CD4-positive, alpha-beta T cell treated with Interleukin-21 for 1 hour (primary cell): Measurements from ENCODE around the gene SUPT20H.
"Not testable (repeated sequence)": the region's sequence is repeated elsewhere in the genome, so short reads cannot be mapped to it uniquely, and the experiment has no call there.

Experiments used
- DNase-seq: peaks from one replicate; pipeline ENCODE4 v3.0.0-alpha.2; 2020

SUPT20H gene

DNA sequence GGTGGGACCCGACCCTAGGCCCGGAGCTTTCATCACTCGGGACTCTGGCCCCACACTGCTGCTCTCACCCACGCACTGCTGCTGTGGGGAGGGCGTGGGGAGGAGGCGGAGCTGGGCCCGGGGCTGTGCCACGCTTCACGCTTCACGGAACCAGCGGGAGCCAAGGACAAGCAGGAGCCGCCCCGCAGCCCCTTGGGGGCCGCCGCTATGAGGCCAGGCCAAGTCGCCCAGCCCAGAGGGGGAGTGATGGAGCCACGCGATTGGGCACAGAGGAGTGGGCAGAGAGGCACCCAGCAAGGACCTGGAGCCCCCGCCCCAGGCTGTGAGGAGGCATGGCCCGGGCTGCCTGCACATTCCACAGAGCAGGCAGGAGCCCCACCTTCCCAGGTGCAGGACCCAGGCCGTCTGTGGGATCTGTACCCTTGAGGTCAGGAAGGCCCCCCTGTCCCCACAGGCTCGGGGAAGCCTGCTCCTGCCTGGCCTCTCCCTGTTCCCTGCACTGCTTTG lies 10.2 kb upstream of the SUPT20H start:
- no peak for DNase-seq

DNA sequence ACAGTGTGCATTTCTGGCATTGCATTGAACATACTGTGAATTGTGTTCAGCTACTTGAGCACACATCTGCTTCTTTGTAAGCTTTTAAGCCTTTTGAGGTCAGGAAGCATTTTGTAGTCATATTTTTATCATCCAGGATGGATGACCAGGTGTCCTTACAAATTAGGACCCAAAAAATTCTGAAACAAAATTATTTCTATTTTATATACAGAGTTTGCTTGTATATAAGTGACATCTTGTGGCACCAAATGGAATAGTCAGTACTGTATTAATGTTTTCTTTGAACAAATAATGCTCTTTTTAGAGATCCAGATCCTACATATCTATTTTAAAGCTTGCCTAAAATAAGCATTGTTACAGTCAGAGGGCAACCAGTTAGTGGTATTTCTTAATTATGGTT lies 9.5 kb upstream of the SUPT20H start:
- DNase-seq, result no peak

DNA sequence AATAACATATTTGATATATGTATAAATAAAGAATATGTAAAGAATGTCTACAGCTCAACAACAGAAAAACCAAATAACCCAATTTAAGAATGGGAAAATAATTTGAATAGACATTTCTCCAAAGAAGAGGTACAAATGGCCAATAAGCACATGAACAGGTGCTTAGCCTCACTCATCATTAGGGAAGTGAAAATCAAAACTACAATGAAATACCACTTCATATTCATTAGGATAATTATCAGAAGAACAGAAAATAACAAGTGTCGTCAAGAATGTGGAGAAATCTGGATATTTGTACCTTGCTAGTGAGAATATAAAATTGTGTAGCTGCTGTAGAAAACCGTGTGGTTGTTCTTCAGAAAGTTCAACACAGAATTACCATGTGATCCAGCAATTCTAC lies 8.4 kb upstream of the SUPT20H start:
- DNase-seq, result no peak

- DNase-seq, result no peak
These were observed 6.5 kb upstream of the SUPT20H start for GRCh38 chr13:37065890-37066526.

DNA sequence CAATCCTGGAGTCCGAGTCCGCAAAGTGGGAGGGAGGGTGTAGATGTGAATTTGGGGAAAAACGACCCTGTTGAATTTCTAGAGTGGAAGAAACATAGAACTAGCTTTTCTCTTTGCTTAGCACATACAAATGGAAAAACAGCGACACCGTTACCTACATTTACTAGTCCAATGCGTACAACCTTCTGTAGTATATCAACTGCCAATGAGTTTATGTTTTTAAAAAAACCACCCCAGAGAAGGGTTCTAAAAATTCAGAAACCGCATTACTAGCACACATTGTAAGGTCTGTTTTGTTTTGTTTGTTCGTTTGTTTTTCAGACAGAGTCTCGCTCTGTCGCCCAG lies 332 bp upstream of the SUPT20H start:
- DNase-seq, result no peak

GRCh38 chr13:37056228-37056627 lies 3.3 kb downstream of the SUPT20H start:
- not testable (repeated sequence) for DNase-seq

- not testable (repeated sequence) for DNase-seq
These were observed 6.4 kb downstream of the SUPT20H start for GRCh38 chr13:37053111-37053510.

DNA sequence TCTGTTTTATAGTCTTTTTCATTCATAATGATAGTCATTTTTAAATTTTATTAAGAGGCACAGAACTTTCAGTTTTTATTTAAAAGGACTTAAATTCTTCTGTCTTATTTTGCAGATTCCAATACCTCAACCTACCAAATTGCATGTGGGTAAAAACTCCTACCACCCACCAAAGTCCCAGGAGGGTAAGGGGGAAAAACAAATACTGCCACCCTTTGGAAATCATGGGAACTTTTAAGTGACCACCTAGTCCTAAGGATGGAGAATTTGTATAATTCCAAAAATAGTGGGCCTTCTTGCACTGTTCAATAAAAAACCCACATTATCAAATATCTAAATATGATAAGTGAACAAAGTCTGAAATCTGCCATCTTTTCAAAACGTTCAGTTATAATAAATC lies 9.7 kb downstream of the SUPT20H start:
- no peak for DNase-seq

- no peak for DNase-seq
These were observed 11.6 kb downstream of the SUPT20H start for GRCh38 chr13:37047846-37048245.

DNA sequence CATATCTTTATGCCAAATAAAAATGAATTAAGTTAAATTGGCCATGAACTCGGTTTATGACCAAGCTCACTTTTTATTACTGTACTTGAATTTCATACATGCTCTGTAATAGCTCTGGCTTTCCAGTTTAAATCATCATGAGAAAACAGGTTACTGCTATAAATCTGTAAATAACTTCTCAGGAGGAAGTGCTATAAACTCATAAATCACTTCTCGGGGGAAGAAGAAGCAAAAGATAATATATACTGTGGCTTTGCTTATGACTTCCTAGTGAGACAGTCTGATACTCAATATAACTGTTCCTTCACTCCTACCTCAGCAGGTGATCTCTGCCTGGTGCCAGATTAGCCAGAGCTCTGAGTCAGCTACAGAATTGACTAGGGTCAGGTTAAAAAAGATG lies 12.5 kb downstream of the SUPT20H start:
- DNase-seq, result no peak

DNA sequence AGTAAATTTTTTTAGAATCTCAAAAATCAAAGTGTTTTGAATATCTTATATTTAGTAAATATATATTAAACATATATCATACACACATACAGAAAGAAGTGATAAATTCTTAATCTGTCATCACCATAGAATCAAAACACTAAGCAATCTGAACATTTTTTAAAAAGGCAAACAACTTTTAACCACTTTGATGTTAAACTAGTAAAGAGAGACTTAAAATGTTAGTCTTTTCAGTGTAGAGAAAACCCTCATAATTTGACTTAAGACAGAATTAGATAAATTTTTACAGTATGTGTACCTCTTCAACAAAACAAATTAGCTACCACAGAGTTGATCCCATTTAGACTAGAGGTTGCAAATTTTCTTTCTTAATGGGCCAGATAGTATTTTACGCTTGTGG lies 13.4 kb downstream of the SUPT20H start:
- no peak for DNase-seq

GRCh38 chr13:37040789-37041188 lies 18.7 kb downstream of the SUPT20H start:
- no peak for DNase-seq

DNA sequence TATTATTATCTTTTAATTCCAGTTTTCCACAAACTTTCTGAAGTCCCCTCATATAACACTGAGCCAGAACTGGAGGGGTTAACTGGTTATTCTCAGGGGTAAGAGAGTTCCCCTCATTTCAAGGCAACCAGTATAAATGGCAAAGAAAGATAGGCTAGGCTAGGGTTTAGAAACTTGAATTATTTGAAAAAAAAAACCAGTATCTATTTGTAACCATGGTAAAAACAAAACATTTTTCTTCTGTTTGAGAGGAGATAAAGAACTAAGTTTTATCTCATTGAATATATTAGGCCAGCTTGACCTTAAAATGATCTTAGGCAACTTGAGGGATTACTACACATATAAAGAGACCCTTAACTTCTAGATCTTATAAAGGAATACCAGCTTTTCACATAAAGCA lies 19.6 kb downstream of the SUPT20H start:
- no peak for DNase-seq

GRCh38 chr13:37037241-37037640 lies 22.2 kb downstream of the SUPT20H start:
- DNase-seq, result no peak

DNA sequence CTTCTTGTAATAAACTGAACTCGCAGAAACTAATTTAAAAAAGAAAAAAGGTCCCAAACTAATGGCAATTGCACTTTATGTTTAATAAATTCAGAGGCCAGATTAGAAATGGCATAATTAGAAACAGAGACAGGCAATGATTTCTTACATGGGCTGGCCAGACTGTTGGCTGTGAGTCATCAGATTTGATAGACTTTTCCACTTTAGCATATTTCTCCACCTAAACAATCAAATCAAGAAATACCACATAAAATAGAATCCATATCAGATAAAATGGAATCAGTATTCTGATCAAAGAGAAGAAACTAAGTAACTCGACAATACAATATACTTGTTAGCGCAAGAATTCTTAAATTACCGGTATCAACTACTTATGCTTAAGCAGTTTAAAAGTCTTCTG lies 29.9 kb downstream of the SUPT20H start:
- DNase-seq, result no peak

- DNase-seq, result no peak
These were observed 31.8 kb downstream of the SUPT20H start for GRCh38 chr13:37027639-37028038.

DNA sequence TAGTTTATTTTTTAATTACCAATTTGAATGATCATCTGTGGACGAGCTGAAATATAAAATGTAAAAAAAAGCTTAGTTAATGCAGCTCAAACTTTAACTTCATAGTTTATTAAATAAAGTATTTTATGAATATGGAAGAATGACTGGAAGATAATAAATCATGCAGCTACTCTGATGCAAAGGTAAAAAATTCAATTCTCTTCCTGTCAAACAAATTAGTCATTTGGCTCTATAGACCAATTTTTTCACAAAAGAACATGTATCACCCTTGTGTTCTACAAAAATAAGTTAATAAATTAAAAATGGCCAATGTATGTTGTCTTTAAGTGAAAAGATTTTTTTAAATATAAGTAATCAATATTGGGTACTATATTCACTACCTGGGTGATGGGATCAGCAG lies 32.7 kb downstream of the SUPT20H start:
- no peak for DNase-seq

DNA sequence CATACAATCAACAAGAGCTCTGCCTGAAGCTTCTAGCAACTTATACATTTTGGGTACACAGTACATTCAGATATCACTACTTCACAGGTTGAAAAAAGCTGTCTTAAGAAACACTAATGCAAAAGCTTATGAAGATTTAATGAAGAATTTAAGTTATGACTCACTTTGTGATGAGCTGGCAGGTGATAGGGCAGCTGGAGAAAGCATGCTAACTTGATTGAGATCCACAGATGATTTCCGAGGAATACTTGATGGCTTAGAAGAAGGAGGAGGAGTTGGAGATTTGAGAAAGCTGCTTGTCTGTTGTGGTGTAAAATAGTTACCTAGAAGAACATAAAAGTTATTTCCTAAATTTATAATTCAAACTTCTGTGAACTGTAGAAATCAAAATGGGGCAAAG lies 35.6 kb downstream of the SUPT20H start:
- no peak for DNase-seq

GRCh38 chr13:37014609-37015008 lies 44.9 kb downstream of the SUPT20H start:
- DNase-seq, result no peak

DNA sequence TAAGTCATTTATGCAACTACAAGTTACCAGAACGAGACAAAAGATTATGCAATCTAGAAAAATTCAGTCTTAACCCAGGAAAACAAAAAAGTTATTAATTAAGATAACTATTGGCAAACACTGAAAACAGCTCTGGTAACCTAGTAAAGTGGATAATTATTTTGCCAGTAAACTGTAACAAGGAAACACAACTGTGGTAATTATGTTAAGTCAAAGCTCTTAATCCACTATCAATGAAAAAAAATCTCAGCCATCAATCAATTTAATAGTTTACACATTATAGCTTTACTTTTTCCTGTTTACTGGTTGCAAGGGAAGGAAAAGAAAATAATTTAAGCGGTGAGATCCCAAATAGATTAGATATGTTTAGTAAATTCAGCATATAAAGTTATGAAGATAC lies 47.7 kb downstream of the SUPT20H start:
- no peak for DNase-seq

- DNase-seq, result no peak
These were observed 48.5 kb downstream of the SUPT20H start for GRCh38 chr13:37011002-37011401.

DNA sequence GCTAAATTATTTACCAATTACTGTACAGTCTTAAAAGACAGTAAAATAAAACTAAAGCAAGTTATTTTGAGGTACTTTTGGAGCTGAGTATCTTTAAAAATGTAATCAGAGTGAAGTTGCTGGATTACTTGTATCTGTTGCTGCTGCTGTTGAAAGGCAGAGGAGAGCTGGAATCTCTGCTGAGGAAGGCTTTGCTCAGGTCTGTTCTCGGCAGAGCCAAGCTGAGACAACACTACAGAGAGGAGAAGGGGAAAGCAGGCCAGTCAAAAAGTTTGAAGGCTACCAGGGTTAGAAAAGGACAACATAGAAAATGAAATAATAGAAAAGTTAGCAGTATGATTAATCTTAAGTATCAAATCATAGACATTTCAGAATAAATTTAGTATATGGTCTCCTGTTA lies 49.1 kb downstream of the SUPT20H start:
- DNase-seq, result no peak

- no peak for DNase-seq
These were observed 49.8 kb downstream of the SUPT20H start for GRCh38 chr13:37009692-37010091.

DNA sequence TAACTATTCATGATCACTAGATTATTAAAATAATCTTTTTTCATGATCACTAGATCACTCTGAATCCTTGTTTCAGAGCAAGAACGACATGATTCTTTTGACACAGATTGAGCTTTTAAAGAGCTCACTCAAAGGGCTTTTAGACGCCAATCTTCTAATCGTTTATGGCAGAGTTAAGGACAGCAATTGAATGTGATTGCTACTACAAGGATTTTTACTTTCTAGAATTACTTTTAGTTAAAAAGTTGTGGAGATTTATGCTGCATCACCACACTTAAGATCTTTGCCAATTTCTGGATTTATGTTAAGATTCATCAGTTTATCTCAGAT lies 57.6 kb downstream of the SUPT20H start:
- no peak for DNase-seq

GRCh38 chr13:36999054-36999714 lies 60.3 kb downstream of the SUPT20H start, which contains the start of gene ALG5:
Gene ALG5, minus strand, starts transcription at chr13:36999340. Its CDS starts 40 bp downstream, at chr13:36999300.
- peak; percentile 94 for DNase-seq
